ENCODE results near the gene SLC22A1.
"Not testable (repeated sequence)": the region's sequence is repeated elsewhere in the genome, so short reads cannot be mapped to it uniquely, and the experiment has no call there.

Gene SLC22A1

GRCh38 chr6:160137130-160137988, 15.7 kb downstream of the SLC22A1 start:
- DNase-seq (ENCODE audit: low read depth in 2 of 3, low spot score in 1 of 3) = no peak

DNA sequence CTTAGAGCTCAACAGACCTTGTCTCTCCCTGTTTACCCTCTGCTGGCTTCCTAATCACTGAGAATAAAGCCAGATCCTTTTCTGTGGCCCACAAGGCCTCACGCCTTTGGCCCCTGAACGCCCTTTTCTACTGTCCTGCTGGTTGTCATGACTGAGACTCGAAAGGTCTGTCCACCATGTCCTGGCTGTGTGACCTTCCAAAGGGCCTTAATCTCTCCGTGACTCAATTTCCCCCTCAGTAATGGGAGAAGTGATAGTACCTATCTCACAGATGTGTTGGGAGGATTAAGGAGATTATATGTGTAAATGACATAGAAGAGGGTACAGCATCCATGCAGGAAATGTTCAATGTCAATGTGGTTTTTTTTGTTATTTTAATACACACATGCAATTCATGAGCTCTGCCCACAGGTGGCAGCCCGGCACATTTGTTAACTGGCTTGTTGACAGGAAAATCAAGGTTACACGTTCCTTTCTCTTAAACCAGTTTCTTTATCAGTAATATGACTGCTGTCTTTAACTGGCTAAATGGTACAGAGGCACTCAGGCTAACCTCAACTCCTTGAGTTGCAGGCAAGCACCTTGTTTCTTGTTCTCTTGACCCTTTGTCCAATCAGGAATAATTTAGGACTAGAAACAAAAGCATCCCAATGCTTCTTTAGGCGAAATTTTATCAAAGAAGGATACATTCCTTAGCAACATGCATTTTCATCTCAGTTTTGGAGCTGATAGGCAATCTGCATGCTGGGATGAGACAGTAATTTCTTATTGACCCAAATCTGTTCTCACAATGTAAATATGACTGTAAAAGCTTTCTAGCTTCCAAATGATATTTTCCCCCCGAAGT, 16.6 kb downstream of the SLC22A1 start:
- peak; percentile 47 to 57 (median 48) for DNase-seq (ENCODE audit: low read depth in 2 of 3, low spot score in 1 of 3)

DNA sequence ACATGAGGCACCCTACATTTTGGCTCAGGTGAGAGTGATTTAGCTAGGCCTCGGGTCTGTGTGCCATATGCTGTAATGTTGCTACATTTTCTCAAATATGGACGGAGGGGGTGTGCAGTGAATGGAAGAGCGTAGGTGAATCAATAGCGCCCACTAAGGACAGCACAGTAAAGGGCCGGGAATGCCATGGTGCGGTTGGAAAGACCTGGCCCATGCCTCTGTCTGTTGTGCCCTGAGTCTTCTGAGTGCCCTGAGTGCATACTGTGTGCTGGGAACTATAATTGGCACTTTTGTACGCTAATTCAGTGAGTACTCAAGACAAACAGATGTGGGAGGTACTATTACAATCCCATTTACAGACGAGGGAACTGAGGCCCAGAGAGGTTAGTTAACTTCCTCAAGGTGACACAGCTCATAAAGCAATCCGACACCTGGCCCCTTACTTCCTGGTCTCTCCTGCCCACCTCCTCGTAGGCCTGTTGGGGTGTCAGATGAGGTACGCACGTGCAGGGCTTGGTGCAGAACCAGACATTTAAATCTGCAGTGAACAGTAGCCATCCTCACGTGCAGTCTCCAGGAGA, 17.3 kb downstream of the SLC22A1 start:
- no peak for DNase-seq (ENCODE audit: low read depth in 2 of 3, low spot score in 1 of 3)

GRCh38 chr6:160139420-160139851, 17.8 kb downstream of the SLC22A1 start:
- no peak for DNase-seq (ENCODE audit: low read depth in 2 of 3, low spot score in 1 of 3)

DNA sequence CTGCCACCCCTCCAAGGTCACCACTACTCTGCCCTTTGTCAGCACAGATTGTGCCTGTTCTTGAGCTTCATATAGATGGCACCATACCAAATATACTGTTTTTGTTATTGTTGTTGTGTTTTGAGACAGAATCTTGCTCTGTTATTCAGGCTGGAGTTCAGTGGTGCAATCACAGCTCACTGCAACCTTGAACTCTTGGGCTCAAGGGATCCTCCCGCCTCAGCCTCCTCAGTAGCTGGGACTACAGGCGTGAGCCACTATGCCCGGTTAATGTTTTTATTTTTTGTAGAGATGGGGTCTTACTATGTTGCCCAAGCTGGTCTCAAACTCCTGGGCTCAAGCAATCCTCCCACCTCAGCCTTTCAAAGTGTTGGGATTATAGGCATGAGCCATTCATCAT, 18.9 kb downstream of the SLC22A1 start:
- DNase-seq (ENCODE audit: low read depth in 2 of 3, low spot score in 1 of 3) = not testable (repeated sequence)

DNA sequence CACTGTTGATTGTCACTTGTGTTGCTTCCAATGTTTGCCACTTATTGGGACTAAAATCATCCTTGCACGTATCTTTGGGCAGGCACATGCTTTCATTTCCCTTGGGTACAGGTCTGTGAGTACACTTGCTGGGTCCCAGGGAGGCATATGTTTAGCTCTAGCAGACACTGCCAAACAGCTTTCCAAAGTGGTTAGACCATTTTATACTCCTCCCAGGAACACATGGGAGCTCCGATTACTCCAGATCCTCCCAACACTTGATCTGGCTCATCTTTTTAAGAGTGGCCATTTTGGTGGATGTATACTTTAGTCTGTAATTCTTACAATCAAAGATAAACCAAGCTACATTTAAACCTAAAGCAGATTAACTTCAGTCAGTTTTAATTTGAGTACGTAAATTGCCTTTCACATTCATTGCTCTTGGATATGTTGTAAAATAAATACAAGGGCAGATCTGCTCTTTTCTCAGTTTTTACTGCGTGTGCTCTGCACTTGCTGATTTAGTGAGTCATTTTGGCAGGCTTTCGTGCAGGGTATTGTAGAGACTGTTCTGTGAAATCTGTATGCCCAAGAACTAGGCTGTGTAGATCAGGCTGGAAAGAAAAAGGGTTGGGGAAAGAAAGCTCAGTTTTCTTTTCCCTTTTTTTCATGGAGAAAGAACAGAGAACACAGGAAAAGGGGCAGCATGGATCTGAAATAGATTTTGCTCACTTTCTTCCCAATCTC, 19.5 kb downstream of the SLC22A1 start:
- DNase-seq (ENCODE audit: low read depth in 2 of 3, low spot score in 1 of 3) = no peak

DNA sequence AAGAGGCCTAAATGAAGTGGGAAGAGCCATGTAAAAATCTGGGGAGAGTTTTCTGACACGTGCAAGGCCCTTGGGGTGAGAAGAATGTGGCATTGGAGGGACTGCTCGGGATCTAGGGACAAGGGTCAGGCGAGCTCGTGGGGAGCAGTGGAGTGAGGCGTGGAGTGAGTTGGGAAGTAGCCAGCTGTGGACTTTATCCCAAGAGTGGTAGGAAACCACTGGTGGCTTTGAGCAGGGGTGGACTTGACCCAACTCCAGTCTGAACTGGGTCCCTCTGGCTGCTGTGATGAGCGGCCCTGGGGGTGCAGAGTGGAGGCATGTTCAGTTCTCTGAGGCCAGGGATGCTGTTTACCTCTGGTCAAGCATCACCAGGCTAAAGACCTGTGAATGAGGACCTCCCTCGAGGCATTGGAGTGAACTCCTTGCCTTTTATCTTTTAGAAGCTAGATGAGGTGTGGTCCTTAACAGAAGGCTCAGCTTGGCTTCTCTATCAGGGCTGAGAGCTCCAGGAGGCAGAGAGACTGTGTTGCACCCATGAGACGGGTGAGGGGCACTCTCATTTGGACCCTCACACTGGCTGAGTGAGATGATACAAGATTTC, 20.6 kb downstream of the SLC22A1 start:
- no peak for DNase-seq (ENCODE audit: low read depth in 2 of 3, low spot score in 1 of 3)

DNA sequence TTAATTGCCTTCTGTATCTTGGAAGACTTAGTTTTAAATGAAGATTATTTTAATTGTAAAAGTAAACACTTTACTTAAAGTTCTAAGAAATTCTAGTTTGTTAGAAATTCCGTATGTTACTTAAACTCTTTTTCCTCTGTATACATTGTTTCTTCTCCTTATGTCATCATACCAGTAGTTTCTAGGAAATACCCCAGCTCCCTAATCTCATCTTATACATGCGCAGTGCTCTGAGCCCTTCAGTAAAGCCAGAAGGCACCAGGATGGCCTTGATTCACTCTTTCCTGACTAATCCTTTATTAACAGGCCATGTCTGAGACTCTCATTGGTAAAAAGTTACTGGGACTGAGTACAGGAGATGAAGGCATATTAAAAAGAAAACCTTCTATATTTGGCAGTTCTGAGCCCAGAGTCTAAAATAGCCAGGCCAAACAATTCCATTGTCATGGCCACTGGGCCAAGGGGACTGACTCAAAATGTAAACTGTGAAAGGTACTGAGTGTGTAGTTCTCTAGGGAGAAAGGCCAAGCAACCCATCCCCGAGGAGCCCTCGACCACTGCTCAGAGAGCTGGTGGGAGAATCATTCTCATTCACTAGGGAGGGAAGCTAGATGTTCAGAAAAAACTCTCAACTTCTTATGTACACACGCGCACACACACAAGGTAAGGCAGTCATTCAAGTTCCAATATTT, 25.0 kb downstream of the SLC22A1 start:
- no peak for DNase-seq (ENCODE audit: low read depth in 2 of 3, low spot score in 1 of 3)

- no peak for DNase-seq (ENCODE audit: low read depth in 2 of 3, low spot score in 1 of 3)
Measured at GRCh38 chr6:160147146-160147536, 25.5 kb downstream of the SLC22A1 start.

GRCh38 chr6:160154471-160154870, 32.9 kb downstream of the SLC22A1 start:
- no peak for DNase-seq (ENCODE audit: low read depth in 2 of 3, low spot score in 1 of 3)

DNA sequence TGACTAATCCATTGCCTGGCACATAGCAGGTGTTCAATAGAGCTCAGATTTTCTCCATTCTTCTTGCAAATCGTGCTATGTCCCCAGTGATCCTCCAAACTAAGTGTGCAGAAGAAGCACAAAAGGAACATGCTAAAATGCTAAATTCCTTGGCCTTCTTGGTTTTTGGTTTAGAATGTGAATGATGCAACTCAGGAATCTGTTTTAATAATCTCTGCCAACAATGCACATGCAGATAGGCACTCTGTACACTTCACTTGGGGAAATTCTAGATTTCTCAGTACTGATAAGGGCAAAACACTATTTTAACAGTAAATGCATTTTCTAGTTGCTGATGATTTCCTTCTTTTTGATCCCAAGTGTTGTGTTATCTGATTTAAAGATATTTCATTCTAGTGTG, 35.2 kb downstream of the SLC22A1 start:
- no peak for DNase-seq (ENCODE audit: low read depth in 2 of 3, low spot score in 1 of 3)

DNA sequence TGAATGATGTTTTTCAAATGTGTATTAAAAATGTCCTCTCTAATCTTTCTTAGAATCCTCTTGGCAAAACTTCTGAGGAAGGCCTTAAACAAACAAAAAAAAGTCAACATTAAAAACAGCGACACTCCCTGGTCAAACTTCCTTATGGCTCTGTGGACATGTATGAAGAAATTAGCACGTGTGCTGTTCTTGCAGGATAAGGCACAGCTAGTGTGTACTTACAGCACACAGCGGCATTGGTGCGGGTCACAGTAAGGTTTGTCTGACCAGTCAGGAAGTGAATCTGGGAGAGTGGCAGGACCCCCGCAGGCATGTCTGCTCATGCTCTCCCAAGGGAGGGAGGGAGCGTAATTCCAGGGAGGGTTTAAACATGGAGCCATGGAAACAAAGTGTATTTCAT, 38.8 kb downstream of the SLC22A1 start:
- no peak for DNase-seq (ENCODE audit: low read depth in 2 of 3, low spot score in 1 of 3)

DNA sequence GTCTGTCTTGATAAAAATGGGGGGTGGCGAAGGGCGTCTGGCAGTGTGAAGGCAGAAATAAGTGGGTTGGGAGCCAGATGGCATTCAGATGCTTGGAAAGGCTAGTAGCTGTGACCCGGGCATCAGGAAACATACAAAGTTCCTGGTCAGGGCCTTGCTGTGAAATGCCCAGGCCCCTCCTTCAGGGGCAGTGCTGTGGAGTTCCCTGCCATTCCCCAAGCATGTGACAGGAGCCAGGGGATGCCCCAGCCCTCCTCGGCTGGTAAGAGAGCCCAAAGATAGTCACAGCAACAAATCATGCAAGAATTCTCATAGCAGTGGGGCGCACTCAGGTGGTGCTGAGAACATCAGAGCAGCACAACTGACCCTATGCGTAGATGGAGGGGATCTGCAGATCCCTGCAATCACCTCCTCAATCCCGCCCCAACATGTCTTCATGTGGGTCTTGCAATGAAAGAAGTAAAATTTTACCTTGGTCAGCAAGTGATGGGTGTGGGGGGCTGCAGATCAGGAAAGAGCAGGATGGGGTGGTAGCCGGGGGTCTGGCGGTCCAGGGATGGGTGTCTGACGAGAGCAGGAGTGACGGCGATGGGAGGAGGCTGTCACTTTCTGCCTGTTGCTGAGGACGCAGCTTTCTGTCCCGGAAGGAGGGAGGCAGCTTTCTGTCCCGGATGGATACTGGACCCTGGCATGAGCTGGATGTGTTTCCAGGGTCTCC, 39.5 kb downstream of the SLC22A1 start:
- DNase-seq (ENCODE audit: low read depth in 2 of 3, low spot score in 1 of 3) = no peak

- DNase-seq (ENCODE audit: low read depth in 2 of 3, low spot score in 1 of 3) = no peak
Measured at GRCh38 chr6:160161647-160161986, 40.0 kb downstream of the SLC22A1 start.

DNA sequence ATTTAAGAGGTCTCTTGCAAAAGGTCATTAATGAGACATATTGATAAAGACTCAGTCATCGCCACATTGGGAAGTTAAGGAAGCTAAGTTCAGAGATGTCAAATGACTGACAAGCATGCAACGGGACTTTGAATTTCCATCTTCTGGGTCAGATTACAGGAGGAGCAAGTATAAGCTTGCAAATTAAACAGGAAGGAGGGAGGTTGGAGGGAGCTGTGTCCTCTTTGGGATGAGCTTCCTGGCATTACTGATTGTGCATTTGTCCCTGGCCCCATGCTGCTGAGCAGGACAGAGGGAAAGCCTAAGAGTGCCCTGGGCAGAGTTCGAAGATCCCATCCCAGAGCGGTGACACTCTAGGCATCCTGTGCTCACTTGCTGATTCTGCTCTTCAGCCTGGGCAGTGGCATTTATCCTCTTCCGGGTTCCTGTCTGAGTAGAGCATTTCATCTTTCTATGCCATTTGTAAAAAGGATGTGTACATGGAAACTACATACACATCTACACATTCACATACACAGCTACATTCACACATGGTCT, 40.5 kb downstream of the SLC22A1 start:
- no peak for DNase-seq (ENCODE audit: low read depth in 2 of 3, low spot score in 1 of 3)

DNA sequence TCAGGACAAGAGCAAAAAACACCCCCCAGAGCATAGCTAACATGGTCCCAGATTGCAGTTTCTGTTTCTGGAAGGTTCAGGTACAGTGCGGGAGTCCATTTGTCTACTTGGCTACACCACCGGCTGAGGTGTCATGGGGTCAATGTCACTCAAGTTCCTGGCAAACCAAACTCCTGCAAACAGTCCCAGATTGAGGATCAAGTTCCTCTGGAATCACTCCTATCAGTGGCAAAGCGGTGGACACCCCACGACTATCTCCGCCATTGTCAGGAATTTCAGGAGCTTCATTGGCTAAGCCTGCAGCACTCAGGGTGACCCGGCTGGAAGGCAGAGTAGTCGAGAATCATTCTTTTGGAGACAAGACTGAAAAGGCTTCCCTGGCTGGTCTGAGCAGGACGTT, 41.8 kb downstream of the SLC22A1 start:
- no peak for DNase-seq (ENCODE audit: low read depth in 2 of 3, low spot score in 1 of 3)

DNA sequence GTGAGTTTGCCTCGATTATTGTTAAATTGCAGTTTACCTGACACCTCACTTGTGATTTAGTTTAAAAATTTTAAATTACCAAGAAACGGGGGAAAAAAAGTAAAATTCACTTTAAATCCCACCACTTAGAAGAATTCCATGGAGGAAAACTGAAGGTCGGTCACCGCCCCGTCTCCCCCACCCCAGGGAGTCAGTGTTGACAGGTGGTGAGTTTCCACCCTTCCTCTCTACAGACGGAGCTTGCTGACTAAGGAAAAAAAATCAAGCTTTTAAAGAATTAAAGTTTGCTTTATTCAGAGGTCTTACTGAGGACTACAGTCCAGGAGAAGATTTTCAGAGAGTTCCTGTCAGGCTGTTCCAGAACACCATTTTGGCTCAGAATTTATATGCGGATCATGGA, 42.3 kb downstream of the SLC22A1 start:
- no peak for DNase-seq (ENCODE audit: low read depth in 2 of 3, low spot score in 1 of 3)

GRCh38 chr6:160165928-160166327, 44.3 kb downstream of the SLC22A1 start:
- not testable (repeated sequence) for DNase-seq (ENCODE audit: low read depth in 2 of 3, low spot score in 1 of 3)

DNA sequence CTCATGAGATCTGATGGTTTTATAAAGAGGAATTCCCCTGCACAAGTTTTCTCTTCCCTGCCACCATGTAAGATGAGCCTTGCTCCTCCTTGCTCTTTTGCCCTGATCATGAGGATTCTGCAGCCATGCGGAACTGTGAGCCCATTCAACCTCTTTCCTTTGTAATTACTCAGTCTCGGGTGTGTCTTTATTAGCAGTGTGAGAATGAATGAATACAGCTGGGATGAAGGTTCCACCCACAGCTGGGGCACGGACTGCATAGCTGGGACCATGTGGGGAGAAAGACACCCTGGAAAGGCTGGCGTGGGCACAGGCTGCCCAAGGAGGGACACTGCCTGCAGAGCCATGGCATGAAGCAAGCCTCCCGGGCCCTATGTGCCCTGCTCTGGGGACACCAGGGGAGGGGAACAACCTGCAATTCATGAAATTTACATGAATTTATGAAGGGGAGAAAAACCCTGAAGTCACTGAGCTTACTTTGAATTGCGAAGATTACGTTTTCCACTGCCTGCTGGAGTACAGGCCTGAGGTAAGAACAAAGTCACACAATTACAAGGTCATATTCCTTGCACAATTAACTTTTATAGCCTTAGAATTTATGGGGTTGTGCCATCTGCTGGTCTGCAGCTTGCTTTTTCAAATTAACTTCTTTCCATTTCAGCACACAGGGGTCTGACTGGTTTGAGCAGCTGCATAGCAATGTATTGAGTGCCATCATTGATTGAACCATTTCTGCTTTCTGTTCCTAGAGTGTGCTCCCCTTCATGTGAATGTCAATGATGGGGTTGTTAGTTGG, 46.2 kb downstream of the SLC22A1 start:
- no peak for DNase-seq (ENCODE audit: low read depth in 2 of 3, low spot score in 1 of 3)
